ENCODE data around the gene TMEM121B. TPM values are rescaled to one million over a fixed set of nuclear protein-coding genes. Genes with fewer than 3 reads are reported as not detected.

Gene TMEM121B
- total and polyA plus RNA-seq, 2 of the 13 experiments (the other 11 are each of a cell fraction or from before 2014, with no cell fraction given), result not detected

- ATAC-seq (no peak), DNase-seq (ENCODE audit: low spot score) (no peak), FAIRE-seq (no peak)
- no peaks in the 10 kb centered on the region for H3K79me2 ChIP-seq (ENCODE audit: insufficient read depth, low read length)
- no peak overlapping the region for H2AFZ ChIP-seq (ENCODE audit: low read length)
- in situ Hi-C loops (cut with HindIII; ENCODE audit: extremely low pct_ligation_motif_present, low pct_unique_long_range_greater_than_20kb), result no loop called here
- no peaks in the 10 kb centered on the region for H3K4me1 ChIP-seq (ENCODE audit: insufficient read depth, low read length)
- no peaks in the 10 kb centered on the region for H3K27me3 ChIP-seq (ENCODE audit: control insufficient read depth in 1 of 2, insufficient read depth in 2 of 2, low read length in 2 of 2)
- no peak overlapping the region for H3K9ac ChIP-seq (ENCODE audit: insufficient read depth, low read depth, low read length)
- no peak for TF ChIP-seq ZNF10 (CRISPR knock-in tag; IDR thresholded peaks at IDR 0.05; ENCODE audit: borderline replicate concordance, low read depth)
- no peak overlapping the region for H3K4me3 ChIP-seq (replicated peaks in 1 of 3; ENCODE audit: insufficient read depth in 1 of 3, low read depth in 2 of 3, low read length in 3 of 3)
- no peak overlapping the region for H3K4me2 ChIP-seq (ENCODE audit: low read depth, low read length)
- no TSS peak for BruUV-seq (replicated peaks)
- H3K36me3 ChIP-seq (replicated peaks in 1 of 2; ENCODE audit: control insufficient read depth in 1 of 2, insufficient read depth in 2 of 2, low read length in 2 of 2), result peaks cover 6 to 26% of the 10 kb centered on the region in 2 experiments; a peak in 3 of 5 replicates
- H4K20me1 ChIP-seq (ENCODE audit: insufficient read depth, low read length), result no peaks in the 10 kb centered on the region
- no peak overlapping the region for H3K27ac ChIP-seq (ENCODE audit: extremely low read length, insufficient read depth, low read length)
- CTCF ChIA-PET (ENCODE audit: low intra/inter-chr PET ratio, low total read pairs), result no interaction called here
- POLR2A ChIA-PET, result no interaction called here
- 90% methylated on average over 4 of the region's 6 CpGs for WGBS (ENCODE audit: low lambda C conversion rate)
- no peaks in the 10 kb centered on the region for H3K9me3 ChIP-seq (ENCODE audit: low read length)
- intact Hi-C loops (cut with micrococcal nuclease; ENCODE audit: unreplicated experiment), result no loop called here
Observed at GRCh38 chr22:17097701-17098100, 23.5 kb downstream of the TMEM121B start.

- Histone ChIP-seq H2AFZ (ENCODE audit: low read length) (no peak overlapping the region), H3K27ac (ENCODE audit: extremely low read length, insufficient read depth, low read length) (no peak overlapping the region), H3K4me2 (ENCODE audit: low read depth, low read length) (no peak overlapping the region), H3K36me3 (replicated peaks in 1 of 2; ENCODE audit: control insufficient read depth in 1 of 2, insufficient read depth in 2 of 2, low read length in 2 of 2) (peaks cover 6 to 22% of the 10 kb centered on the region in 2 experiments; a peak in 3 of 5 replicates), H4K20me1 (ENCODE audit: insufficient read depth, low read length) (no peaks in the 10 kb centered on the region), H3K27me3 (ENCODE audit: control insufficient read depth in 1 of 2, insufficient read depth in 2 of 2, low read length in 2 of 2) (no peaks in the 10 kb centered on the region), H3K79me2 (ENCODE audit: insufficient read depth, low read length) (no peaks in the 10 kb centered on the region), H3K9me3 (ENCODE audit: low read length) (no peaks in the 10 kb centered on the region), H3K9ac (ENCODE audit: insufficient read depth, low read depth, low read length) (no peak overlapping the region), H3K4me1 (ENCODE audit: insufficient read depth, low read length) (no peaks in the 10 kb centered on the region), H3K4me3 (replicated peaks in 1 of 3; ENCODE audit: insufficient read depth in 1 of 3, low read depth in 2 of 3, low read length in 3 of 3) (no peak overlapping the region)
- no peak for ATAC-seq
- intact Hi-C loops (cut with micrococcal nuclease; ENCODE audit: unreplicated experiment), result no loop called here
- BruUV-seq (replicated peaks), result no TSS peak
- ChIA-PET CTCF (ENCODE audit: low intra/inter-chr PET ratio, low total read pairs) (no interaction called here), POLR2A (no interaction called here)
- in situ Hi-C loops (cut with HindIII; ENCODE audit: extremely low pct_ligation_motif_present, low pct_unique_long_range_greater_than_20kb), result no loop called here
- 97% methylated on average over 6 of the region's 6 CpGs for WGBS (ENCODE audit: low lambda C conversion rate)
- no peak for FAIRE-seq
- DNase-seq (ENCODE audit: low spot score), result no peak
- TF ChIP-seq ZNF329 (CRISPR knock-in tag; IDR thresholded peaks at IDR 0.05; ENCODE audit: low read depth) (no peak), SETDB1 (CRISPR knock-in tag; IDR thresholded peaks at IDR 0.05; ENCODE audit: borderline replicate concordance) (no peak), MAFK (conservative IDR thresholded peaks at IDR 0.05 in 1 of 2, IDR thresholded peaks at IDR 0.05 in 1 of 2; ENCODE audit: low read length in 2 of 2) (no peak), PCBP2 (optimal IDR thresholded peaks at IDR 0.05; ENCODE audit: low read depth, low read length, poor library complexity, severe bottlenecking) (no peak), MBNL3 (CRISPR knock-in tag; conservative IDR thresholded peaks at IDR 0.05) (no peak), ZNF530 (CRISPR knock-in tag; IDR thresholded peaks at IDR 0.05; ENCODE audit: low read depth) (no peak), CBX5 (CRISPR knock-in tag; IDR thresholded peaks at IDR 0.05; ENCODE audit: borderline replicate concordance) (no peak), ZNF383 (CRISPR knock-in tag; IDR thresholded peaks at IDR 0.05; ENCODE audit: borderline replicate concordance) (no peak), MEIS2 (CRISPR knock-in tag; IDR thresholded peaks at IDR 0.05) (no peak), ARID3A (IDR thresholded peaks at IDR 0.05; ENCODE audit: low read depth, low read length) (no peak), ZNF180 (CRISPR knock-in tag; IDR thresholded peaks at IDR 0.05; ENCODE audit: borderline replicate concordance, low read depth) (no peak), ZNF136 (CRISPR knock-in tag; IDR thresholded peaks at IDR 0.05; ENCODE audit: low read depth) (no peak)
Observed at GRCh38 chr22:17097062-17097461, 24.1 kb downstream of the TMEM121B start.
